Renal cortex interstitium (tissue), 11 donors: ENCODE measurements around the gene DNAJC6. TPM values are rescaled to one million over a fixed set of nuclear protein-coding genes. Genes with fewer than 3 reads are reported as not detected.
"Not testable (repeated sequence)": the region's sequence is repeated elsewhere in the genome, so short reads cannot be mapped to it uniquely, and the experiment has no call there.

ENCODE experiments used
- DNase-seq, 11 donors: peaks; one replicate each; pipeline ENCODE4 v3.0.0-alpha.2; 2013; ENCODE audit warnings: low read depth in 9 of 11, low spot score in 4 of 11; ENCODE audit errors: extremely low read depth in 1 of 11
- polyA plus RNA-seq, 3 donors: library from polyadenylated mRNA; unstranded; fragments of 120-200 nt; gene quantifications; one replicate each; pipeline ENCODE4 v1.2.1, GENCODE V29; 2013; ENCODE audit not compliant: insufficient read length in 3 of 3

The DNAJC6 gene
- polyA plus RNA-seq, 3 donors = 6.0 to 7.6 (median 7.3) TPM

GRCh38 chr1:65341381-65341780 lies 32.0 kb downstream of the DNAJC6 start:
- no peak for DNase-seq

DNA sequence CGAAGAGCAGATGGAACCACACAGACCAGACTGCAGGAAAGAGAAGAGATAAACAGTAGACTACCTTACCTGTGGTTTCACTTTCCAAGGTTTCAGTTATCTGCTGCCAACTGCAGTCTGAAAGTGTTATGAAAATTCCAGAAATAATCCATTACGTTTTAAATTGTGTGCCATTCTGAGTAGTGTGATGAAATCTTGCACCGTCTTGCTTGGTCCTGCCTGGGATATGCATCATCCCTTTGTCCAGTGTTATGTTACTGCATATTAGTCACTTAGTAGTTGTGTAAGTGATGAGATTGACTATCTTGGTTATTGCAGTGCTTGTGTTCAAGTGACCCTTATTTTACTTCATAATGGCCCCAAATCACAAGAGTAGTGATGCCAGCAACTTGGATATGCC lies 33.9 kb downstream of the DNAJC6 start:
- no peak for DNase-seq

DNA sequence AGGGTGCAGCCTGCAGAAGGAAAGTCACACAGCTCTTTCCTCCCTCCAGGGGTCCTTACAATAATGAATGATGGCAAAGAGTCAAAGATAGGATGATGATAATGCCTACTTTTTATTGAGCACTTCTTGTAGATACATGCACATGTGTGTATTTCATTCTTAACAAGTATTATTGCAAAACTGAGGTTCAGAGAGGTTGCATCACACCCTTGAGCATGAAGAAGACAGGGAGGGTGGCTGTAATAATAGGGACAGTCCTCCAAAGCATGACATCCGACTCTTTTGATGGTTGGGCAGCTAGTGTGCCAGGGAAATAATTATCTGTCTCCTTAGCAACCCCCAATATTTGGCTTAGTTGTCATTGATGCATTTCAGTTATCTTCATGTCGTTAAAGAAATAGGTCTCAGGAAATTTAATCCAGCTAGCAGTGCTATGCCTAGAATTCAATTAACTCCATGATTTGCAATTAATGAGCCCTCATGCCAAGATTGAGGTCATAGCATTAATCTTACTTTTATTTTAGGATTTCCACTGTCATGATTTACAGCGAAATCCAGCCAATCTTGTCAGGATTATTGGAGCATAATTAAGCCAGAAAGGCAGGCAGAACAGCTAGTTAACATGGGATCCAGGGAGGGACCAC lies 35.0 kb downstream of the DNAJC6 start:
- DNase-seq = no peak

GRCh38 chr1:65346190-65346589 lies 36.8 kb downstream of the DNAJC6 start:
- no peak for DNase-seq

GRCh38 chr1:65355031-65355712 lies 45.8 kb downstream of the DNAJC6 start:
- DNase-seq = no peak

DNA sequence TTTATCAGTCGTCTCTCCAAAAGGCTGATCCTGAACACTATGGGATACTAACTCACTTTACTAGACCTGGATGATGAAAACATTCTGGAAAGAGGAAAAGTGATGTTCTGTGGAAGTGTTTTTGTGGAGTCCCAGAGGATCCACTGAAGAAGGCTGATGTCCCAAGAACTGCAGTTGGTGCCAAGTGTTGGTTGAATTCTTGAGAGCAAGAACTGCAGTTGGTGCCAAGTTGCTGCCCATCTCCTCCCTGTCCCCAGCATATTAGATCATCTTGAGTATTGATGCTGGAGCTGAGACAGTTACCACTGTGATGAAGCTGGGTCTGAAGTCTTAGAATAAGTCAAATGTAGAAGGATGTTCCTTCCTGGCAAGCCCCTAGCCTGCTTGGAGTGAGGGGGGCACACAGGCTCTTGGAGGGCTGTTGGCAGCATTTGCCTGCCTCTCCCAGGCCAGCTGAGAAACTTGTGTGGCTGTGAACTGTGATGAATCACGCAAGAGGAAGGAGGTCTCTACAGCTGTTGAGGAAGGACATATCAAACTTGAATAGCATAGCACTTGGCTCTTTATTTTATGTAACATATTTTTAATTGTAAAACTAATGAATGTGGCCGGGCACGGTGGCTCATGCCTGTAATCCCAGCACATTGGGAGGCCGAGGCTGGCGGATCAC lies 48.1 kb downstream of the DNAJC6 start:
- DNase-seq = no peak

DNA sequence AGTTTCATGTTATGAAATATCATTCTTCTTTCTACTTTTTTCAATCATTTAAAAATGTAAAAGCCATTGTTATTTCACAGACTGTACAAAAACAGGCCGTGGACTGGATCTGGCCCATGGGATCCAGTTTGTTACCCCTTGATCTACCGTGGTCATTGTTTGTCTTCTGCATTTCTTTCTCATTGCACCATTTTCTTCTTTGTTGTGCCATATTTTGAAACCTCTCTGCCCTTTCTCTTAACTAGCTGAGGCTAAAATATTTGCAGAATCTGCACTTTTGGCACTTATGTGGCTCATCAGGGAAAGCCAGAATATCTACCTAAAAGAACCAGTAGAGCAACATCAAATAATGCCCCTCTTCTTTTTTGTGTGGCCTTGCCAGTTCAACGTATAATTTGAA lies 50.5 kb downstream of the DNAJC6 start:
- no peak for DNase-seq

DNA sequence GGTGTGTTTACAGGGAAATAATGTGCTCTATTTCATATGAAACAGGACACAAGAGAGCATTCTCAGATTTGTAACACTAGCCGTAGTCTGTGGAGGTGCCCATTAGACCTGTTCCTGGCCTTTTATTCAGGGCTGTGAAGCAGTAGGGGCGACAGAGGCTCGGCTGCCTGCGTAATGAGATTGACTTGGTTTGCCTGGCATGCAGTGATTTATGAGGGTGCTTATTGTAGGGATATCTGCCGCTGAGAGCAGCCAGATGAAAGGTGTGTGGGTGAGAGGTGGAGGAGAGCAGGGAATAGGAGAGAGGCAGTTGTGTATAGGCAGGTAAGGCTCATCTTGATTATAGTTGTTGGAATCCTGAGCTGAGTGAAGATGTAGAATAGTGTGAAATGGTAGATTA lies 51.3 kb downstream of the DNAJC6 start:
- no peak for DNase-seq

DNA sequence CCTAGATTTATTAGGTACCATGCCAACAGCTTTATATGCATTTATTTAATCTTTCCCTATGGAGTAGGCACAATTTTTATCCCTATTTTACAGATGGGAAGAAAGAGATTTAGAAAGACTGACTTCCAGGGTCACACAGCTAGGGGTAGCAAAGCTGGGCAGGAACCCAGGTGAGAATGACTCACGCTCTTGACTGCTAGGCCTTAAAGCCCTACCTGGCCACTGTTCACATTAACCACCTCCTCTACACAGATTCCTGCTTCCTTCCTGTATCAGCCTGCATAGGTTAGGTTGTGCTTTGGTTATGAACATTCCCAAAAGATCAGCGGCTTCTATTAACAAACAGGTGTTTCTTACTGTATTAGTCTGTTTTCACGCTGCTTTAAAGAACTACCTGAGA lies 53.2 kb downstream of the DNAJC6 start:
- no peak for DNase-seq

DNA sequence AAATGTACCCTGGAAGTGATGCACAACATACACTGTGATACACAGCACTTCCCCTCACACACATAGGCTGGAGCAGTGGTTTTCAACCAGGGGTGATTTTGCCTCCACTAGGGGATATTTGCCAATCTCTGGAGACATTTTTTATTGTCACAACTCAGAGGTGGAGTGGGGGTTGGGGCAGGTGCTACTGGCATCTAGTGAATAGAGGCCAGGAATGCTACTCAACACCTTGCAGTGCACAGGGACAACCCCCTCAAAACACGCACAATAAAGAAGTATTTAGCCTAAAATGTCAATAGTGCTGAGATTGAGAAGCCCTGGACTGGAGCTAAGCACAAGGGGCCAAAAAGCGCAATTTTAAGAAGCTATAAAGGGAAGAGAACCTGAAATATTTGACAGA lies 54.1 kb downstream of the DNAJC6 start:
- no peak for DNase-seq

- DNase-seq = no peak
Measured at GRCh38 chr1:65368403-65368802, 59.1 kb downstream of the DNAJC6 start.

GRCh38 chr1:65371544-65371943 lies 62.2 kb downstream of the DNAJC6 start:
- no peak for DNase-seq

GRCh38 chr1:65372557-65372956 lies 63.2 kb downstream of the DNAJC6 start:
- no peak for DNase-seq

GRCh38 chr1:65377496-65378246 lies 68.3 kb downstream of the DNAJC6 start:
- DNase-seq = no peak

- no peak for DNase-seq
Measured at GRCh38 chr1:65378247-65378946, 69.1 kb downstream of the DNAJC6 start.

DNA sequence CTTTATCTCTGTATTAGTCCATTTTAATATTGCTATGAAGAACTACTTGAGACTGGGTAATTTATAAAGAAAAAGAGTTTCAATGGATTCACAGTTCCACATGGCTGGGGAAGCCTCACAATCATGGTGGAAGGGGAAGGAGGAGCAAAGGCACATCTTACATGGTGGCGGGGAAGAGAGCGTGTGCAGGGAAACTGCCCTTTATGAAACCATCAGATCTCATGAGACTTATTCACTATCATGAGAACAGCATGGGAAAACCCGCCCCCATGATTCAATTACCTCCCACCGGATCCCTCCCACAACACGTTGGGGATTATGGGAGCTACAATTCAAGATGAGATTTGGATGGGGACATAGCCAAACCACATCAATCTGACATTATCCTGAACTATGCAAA lies 75.1 kb downstream of the DNAJC6 start:
- DNase-seq = not testable (repeated sequence)

- DNase-seq = no peak
Measured at GRCh38 chr1:65386439-65386838, 77.1 kb downstream of the DNAJC6 start.

DNA sequence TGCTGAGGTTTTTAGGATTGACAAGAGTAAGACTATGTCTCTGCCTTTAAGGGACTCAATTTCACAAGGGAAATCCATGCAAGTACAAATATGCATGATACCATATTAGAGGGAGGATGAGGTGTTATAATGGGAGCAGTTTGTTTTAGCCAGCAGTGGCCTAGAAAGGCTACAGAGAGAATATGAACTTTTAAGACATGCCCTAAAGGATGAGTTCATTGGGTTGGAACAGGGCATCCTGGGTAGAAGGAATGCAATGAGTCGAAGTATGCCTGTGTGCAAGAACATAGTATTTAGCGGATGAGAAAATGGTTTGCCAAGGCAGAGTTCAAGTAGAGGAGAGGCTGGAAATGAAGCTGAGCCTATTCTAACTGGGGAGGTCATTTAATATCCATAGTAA lies 78.5 kb downstream of the DNAJC6 start:
- DNase-seq = no peak
